MM.1S (cell line): ENCODE results near the gene CLC.
"Not testable (repeated sequence)": the region's sequence is repeated elsewhere in the genome, so short reads cannot be mapped to it uniquely, and the experiment has no call there.

ENCODE experiments used
- CTCF ChIP-seq: fragments of 300-600 bp; sonication (generic); IDR thresholded peaks from 2 replicates; pipeline ENCODE4 v1.5.1; 2016; ENCODE audit warnings: antibody characterized with exemption, low read length, mixed read lengths
- EZH2 ChIP-seq: fragments of 300-600 bp; sonication (generic); optimal IDR thresholded peaks from 2 replicates; pipeline ENCODE3; 2017; ENCODE audit warnings: low read depth, mild to moderate bottlenecking, antibody characterized with exemption, low read length, mixed read lengths

GRCh38 chr19:39720144-39720543, 17.7 kb downstream of the CLC start:
- not testable (repeated sequence) for TF ChIP-seq CTCF, EZH2
